CD4-positive, alpha-beta T cell treated with Interleukin-21 for 1 hour (primary cell): ENCODE measurements around the gene RNLS.
A peak's percentile ranks its signal among the peaks of the same experiment; 100 is the strongest.

Source experiments
- DNase-seq: peaks from one replicate; pipeline ENCODE4 v3.0.0-alpha.2; 2020

Gene RNLS

DNA sequence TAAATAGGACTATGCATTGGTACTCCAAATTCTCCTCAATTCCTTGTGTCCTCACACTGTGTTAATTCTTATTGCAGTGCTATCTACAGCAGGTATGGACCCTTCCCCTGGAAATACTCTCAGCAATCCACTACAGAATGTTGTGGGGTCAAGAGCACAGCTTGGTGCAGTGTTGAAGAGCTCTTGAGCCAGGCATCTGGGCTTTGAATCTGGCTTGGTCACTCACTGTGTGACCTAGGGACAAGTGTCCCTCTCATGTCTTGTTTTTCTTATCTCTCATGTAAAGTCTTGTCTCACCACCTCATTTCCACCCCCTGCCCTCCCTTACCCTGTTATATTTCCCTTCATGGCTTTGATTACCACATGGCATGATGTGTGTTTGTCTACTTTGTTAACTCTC lies 159.4 kb downstream of the RNLS start:
- no peak for DNase-seq

DNA sequence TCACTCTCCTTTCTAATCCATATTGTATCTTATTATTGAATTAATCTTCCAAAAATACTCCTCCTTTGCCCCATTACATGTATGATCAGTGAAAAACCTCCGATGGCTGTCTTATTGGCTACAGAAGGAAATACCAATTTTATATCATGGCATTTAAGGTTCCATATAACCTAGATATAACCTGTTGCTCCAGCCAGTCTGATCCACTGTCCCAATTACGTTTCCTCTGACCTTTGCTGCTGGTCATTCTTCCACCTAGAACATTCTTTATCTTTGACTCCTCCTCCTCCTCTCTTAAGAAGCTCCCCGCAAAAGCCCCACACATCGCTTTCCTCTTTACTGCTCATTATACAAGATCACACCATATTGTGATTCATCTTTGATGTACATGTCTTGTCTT lies 161.5 kb downstream of the RNLS start:
- no peak for DNase-seq

DNA sequence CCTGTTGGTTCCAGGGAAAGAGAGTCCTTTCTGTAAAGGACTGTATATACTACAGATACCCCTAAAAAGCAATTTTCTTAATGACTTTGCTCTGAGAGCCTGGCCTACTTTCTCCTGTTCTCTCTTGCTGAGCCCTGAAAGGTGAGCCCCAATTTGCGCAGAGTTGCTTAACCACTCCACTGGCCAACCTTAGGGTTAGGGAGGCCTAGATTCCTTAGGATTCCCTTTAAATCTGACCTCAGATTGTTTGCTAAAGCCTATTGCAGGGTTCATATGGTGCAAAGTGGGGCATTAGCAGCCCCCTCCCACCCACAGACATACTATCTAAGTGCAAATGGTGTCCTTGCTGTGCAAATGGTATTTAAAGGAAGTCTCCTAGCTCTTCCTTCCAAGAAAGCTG lies 164.2 kb downstream of the RNLS start:
- no peak for DNase-seq

DNA sequence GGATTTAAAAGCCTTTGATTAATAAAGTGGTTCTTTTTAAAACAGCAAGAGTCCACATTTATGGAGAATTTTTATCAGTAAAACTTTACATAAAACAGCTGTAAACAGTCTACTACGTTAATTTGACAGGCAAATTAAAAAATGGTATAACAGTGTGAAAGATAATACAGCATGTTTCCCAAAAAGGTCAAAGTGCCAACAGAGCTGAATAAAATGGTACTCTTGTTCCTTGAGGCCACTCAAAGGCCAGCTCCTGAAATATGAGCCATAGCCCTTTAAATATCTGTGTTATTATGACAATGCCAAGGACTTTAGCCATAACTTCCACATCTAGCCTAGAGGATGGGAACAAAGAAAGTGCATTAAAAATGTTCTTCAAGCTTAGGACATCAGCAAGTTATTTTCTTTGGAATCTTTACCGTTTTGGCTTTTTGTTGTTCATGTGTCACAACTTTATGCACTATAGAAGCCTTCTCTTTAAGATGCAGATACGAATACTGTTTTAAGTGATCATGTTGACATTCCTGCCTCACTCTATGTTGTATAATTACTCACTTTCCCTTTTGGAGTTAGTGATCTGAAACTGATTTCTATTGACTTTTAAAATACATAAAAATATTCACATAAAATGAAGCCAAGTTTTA lies 165.6 kb downstream of the RNLS start:
- DNase-seq, result no peak

- no peak for DNase-seq
These were observed 166.3 kb downstream of the RNLS start for GRCh38 chr10:88416801-88417200.

DNA sequence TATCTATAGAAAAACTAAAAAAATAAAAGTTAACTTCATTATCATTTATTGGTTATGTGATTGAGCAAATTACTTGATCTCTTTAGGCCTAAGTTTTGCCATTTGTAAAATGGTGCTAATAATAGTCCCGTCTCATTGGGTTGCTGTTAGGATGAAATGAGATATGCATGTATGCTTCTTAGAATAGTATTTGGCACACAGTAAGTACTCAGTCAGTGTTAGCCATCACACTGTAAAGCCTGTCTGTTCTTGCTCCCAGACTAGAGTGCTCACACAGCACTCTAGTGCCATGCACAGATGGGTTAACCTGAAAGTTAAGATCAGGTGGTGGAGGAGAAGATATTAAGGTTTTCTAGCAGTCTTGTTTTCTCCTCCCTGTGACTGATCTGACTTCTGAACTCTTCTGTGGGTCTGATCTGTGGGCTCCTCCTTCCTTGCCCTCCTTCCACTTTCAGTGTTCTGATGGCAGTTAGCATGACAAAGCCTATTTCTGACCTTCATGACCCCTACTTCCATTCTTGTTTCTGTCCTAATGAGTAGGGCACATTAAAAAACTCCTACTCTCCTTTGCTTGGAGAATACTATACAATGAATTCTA lies 167.5 kb downstream of the RNLS start:
- no peak for DNase-seq

- no peak for DNase-seq
These were observed 169.7 kb downstream of the RNLS start for GRCh38 chr10:88413412-88413811.

DNA sequence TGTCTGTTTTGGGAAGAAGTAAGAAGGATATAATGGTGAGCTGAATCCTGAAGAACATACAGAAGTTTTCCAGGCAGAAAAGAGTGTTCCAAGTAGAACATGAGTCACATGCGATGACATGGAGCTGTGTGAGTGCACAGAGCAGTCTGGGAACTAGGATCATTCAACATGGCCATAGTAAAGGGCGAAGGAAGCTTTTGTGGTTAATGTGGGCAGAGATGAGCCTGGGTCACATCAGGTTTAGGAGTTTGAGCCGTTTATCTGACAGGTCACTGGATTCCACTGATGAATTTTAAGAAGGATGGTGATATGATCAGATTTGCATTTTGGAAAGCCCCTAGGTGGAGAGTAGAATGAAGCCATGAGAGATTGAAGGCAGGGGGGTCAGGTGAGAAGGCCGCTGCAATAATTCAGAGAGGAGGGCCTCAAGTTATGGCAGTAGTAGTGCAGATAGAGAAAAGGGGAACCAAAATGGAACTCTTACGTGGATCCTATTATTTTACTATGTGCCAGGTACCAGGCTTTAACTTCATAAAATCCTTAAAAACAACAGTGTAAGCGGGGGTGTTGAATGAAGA lies 171.3 kb downstream of the RNLS start:
- no peak for DNase-seq

DNA sequence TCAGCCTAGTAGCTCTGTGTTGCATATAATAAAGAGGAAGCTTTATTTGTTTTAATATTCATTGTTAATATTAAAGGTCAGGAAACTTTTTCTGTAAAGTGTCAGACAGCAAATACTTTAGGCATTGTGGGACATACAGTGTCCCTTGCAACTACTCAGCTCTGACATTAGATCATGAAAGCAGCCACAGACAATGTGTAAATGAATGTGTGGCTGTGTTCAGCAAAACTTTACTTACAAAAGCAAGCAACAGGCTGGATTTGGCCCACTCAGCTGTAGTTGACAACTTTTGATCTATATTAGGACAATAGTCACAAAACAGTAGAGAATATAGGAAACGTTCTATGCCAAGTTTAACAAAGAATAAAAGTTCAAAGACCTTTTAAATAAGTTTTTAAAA lies 173.3 kb downstream of the RNLS start:
- DNase-seq, result no peak

DNA sequence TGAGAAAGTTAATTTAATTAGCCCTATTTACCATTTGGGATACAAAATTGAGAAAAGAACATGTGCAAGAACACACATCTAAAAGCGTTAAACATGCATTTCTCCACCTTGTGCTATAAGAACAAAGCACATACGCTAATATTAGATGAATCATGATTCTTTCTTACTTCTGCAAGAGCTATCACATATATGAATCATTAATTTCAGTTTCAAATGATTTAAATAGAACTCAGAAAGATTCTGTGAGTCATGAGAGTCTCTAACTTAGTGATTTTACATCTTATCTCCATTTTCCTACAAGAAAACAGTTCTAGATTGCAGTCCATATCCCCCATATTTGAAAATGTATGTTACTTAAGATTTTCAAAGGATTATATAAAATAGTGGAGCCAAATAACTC lies 173.9 kb downstream of the RNLS start:
- no peak for DNase-seq

DNA sequence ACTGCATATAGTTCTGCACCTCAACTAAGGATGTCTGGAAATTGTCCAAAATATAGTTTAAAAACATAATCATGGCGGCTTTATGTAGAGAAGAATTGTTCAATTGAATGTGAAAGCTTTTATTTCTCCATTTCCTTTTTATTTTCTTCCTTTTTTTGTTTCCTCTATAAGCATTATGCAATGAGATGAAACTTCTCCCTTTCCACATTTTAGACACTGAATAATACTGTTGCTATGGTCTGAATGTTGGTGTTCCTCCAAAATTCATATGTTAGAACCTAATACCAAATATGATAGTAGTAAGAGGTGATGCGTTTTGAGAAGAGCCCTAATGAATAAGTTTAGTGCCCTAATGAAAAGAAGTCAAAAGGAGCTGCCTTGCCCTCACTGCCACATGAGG lies 175.0 kb downstream of the RNLS start:
- DNase-seq, result no peak

DNA sequence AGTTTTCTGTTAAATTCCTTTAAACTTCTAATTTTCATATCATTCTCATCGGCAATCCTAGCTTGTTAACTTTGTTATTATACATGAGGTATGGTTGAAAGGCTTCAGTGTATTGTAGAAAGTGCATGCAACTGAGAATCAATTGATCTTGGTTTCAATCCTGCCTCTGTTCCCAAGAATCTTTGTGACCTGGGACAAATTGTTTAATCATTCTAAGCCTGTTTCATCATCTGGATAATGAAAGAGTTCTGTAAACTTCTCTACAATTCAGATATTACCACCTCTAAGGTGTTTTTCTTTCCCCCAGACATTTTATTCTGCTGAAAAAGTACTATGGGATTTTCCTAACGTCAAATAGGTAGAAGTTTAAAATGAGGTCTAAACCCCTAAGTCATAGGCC lies 179.0 kb downstream of the RNLS start:
- no peak for DNase-seq

DNA sequence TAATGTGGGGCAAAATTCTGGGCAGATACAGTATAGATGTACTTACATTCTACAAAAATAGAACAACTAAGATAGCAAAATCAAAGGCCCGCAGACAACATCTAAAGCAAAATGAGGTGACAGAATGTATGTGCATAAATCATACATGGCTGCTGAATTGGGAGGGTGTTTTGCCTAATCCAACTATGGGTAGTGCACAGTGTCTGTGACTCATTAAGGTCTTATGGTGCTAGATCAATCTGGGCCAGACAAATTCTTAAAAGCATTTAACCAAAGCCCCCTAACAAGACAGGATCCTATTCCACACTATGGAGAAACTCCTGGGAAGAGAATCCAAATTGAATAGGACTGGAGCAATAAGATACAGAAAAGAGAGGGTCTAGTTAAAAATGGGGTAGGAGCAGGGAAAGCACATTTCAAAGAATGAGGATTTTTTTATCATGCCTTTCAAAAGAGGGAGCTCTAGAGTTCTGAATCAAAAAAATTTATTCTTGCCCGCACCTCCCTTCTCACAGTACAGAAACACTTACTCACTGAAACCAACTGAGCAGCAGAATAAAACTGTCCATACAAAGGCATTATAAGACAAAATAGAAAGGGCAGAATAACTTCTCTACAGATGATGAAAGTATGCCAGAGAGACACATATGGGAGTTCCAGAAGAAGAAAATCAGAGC lies 181.3 kb downstream of the RNLS start:
- DNase-seq, result no peak

GRCh38 chr10:88399240-88399639 lies 183.9 kb downstream of the RNLS start:
- no peak for DNase-seq

GRCh38 chr10:88395677-88396076 lies 187.4 kb downstream of the RNLS start:
- no peak for DNase-seq

DNA sequence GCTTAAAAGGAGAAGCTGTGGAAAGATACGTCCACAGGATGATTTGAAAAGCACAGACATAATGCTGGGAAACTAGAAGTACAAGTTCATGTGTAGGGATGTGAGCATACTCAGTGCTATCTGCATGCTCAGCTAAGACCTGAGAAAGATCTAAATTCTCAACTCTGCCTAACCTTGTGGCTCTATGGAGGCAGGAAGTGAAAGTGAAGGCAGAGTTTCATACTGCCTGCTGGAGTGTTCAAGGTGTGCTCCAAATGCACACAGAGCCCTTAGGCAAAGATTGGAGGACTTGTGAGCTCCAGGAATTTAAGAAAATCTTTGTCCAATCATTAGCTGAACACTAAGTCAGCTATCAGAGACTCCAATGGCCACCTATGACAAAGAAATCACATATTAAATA lies 190.9 kb downstream of the RNLS start:
- DNase-seq, result peak; percentile 20

GRCh38 chr10:88390041-88390440 lies 193.1 kb downstream of the RNLS start:
- DNase-seq, result no peak

DNA sequence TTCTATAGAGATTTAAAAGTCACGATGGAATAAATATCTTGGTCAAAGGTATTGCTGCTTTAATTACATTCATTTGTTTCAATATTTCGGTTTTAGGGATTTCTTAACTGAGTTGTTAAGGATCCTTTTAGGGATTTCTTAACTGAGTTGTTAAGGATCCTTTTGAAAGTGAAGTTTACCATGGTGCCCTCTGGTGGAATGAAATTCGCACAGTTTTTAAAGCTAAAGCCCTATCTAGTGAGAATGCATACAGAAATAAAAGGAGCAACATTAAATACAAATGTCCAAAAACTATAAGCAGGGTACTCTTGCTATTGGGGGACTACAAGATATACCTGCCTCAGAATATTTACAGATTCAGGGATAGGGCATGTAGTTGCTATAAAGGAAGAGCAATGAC lies 193.7 kb downstream of the RNLS start:
- peak; percentile 65 for DNase-seq

GRCh38 chr10:88388324-88388723 lies 194.8 kb downstream of the RNLS start:
- DNase-seq, result no peak

DNA sequence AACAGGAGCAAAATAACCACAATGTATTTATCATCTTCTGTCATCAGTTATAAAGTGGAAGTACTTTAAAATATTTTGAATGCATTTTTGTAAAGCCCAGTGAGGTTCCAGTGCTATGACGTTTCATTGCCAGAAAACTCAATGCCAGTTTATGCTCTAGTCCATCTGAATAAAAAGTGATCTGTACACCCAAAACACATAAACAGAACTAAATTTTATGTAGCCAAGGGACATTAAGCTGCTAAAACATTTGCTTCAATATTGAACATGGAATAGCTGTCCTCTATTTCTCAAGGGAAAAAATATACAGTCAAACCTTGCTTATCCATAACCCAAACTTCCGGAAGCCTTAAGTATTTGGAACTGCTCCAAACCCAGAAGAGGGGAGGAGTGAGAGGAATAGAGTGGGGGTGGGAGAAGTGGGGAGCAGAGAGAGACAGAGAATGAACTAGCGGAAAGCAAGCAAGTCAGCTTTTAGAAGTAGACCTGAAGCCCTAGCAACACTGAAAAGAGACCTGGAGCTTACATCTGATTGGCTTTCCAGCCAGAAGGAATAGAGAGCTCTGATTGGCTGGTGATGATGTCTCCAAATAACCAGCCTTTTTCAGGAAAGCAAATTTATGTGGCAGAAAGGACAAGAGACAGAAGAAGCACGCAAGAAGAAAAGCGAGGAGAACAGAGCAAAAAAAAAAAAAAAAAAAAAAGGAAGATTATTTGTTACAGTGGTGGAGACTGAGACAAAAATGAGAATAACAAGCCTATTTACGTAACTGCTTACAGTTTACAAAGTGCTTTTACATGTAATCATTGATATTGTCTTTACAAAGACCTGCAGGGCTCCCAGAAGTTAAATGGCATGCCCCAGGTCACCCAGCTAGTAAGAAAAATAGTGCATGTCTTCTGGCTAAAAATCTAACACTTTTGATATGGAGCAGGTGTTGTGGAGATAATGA lies 196.0 kb downstream of the RNLS start:
- DNase-seq, result peak; percentile 47

DNA sequence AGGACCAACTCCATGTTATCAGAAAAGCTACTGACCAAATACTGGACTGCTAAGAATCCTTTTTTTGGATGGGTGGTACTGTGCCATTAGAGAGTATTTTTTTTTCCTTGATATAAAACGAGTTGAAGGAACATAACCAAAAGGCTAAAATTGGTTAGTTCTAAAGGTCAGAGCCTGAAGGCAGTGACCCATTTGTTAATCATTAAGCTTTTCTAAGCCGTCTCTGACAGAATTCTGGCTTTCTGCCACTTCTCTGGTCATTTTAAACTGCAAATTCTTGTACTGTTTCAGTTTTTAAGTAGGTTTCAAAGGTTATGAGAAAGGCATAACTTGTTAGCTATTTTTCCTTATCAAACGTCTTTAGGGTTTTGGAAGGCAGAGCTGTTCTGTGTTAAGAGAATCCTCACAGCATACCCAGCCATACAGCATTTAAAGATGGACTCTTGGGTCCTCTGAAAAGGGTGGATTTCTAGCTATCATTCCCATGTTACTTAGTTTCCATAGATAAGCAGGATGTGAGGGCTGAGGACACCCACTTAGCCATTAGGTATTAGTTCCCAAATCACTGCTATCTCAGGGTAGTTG lies 196.8 kb downstream of the RNLS start:
- peak; percentile 15 for DNase-seq

DNA sequence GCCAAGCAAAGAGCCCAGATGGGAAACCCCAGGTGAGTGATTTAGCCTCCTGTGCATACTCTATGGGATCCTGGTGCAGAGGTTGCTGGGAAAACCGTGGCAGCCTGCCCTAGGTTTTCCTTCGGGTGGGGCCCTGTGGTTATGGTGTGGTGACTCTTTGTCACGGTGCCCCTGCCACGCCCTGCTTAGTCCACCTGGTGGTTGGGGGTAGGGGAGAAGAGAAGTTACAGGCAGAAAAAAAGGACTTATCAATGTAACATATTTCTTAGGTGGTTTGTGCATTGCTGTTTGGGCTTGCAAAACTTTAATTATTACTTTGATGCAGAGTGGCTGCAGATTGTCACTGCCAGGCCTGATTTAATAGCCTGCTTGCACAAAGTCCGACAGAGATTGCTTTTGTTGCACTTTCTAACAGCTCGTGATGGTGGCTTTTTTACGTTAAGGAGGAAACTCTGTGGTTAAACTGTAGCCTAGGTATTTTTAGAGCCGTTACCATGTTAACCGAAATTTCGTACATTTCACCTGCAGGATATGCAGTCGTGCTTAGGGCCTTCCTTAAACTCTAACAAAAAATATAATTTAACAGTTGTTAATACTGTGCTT lies 197.4 kb downstream of the RNLS start:
- peak; percentile 75 for DNase-seq
